ENCODE results near the gene TENM4.

GRCh38 chr11:79390923-79391322 is 49.9 kb downstream of the TENM4 start:
- TF ChIP-seq POLR2A (IDR thresholded peaks at IDR 0.05) (no peak), CTCF (IDR thresholded peaks at IDR 0.05) (no peak)
